Measurements from ENCODE around the gene CYSTM1. TPM values are rescaled to one million over a fixed set of nuclear protein-coding genes. Genes with fewer than 3 reads are reported as not detected.
A peak's percentile ranks its signal among the peaks of the same experiment; 100 is the strongest.

The CYSTM1 gene
- total and polyA plus RNA-seq, 3 donors from 2014 or later, result 33.5 to 115 (median 43.6) TPM

- no peak for TF ChIP-seq POLR2A (IDR thresholded peaks at IDR 0.05)
- TF ChIP-seq, protein P1, sequence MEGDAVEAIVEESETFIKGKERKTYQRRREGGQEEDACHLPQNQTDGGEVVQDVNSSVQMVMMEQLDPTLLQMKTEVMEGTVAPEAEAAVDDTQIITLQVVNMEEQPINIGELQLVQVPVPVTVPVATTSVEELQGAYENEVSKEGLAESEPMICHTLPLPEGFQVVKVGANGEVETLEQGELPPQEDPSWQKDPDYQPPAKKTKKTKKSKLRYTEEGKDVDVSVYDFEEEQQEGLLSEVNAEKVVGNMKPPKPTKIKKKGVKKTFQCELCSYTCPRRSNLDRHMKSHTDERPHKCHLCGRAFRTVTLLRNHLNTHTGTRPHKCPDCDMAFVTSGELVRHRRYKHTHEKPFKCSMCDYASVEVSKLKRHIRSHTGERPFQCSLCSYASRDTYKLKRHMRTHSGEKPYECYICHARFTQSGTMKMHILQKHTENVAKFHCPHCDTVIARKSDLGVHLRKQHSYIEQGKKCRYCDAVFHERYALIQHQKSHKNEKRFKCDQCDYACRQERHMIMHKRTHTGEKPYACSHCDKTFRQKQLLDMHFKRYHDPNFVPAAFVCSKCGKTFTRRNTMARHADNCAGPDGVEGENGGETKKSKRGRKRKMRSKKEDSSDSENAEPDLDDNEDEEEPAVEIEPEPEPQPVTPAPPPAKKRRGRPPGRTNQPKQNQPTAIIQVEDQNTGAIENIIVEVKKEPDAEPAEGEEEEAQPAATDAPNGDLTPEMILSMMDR (IDR thresholded peaks at IDR 0.05), result no peak
- H3K27me3 ChIP-seq, result no peaks in the 10 kb centered on the region
- no peaks in the 10 kb centered on the region for H3K9me3 ChIP-seq
- H3K4me1 ChIP-seq, result peaks cover 15% of the 10 kb centered on the region
- no peak overlapping the region for H3K4me3 ChIP-seq
- WGBS, 2 donors, result 45 to 55% methylated on average over 8 of the region's 8 CpGs
- peak overlapping the region; percentile 28 to 44 for H3K27ac ChIP-seq
- peak; percentile 84 for DNase-seq
- H3K36me3 ChIP-seq (ENCODE audit: low read depth, missing control alignments), result no peaks in the 10 kb centered on the region
- intact Hi-C loops (cut with DNase I; ENCODE audit: low total_unique reads), result no loop called here
Observed at GRCh38 chr5:140261403-140262171, 86.6 kb downstream of the CYSTM1 start.

GRCh38 chr5:140262221-140262620 is 87.2 kb downstream of the CYSTM1 start:
- Histone ChIP-seq H3K27ac (no peak overlapping the region), H3K27me3 (no peaks in the 10 kb centered on the region), H3K9me3 (no peaks in the 10 kb centered on the region), H3K4me3 (no peak overlapping the region), H3K4me1 (peaks cover 15% of the 10 kb centered on the region), H3K36me3 (ENCODE audit: low read depth, missing control alignments) (no peaks in the 10 kb centered on the region)
- TF ChIP-seq, protein P1 (IDR thresholded peaks at IDR 0.05), result no peak
- no peak for TF ChIP-seq POLR2A (IDR thresholded peaks at IDR 0.05)
- no peak for DNase-seq
- intact Hi-C loops (cut with DNase I; ENCODE audit: low total_unique reads), result no loop called here
- 78 to 82% methylated on average over 3 of the region's 3 CpGs for WGBS, 2 donors

- TF ChIP-seq, protein P1 (IDR thresholded peaks at IDR 0.05), result no peak
- TF ChIP-seq POLR2A (IDR thresholded peaks at IDR 0.05), result no peak
- WGBS, 2 donors, result 91 to 93% methylated on average over 3 of the region's 3 CpGs
- intact Hi-C loops (cut with DNase I; ENCODE audit: low total_unique reads), result no loop called here
- no peak for DNase-seq
- peaks cover 15% of the 10 kb centered on the region for H3K4me1 ChIP-seq
- no peaks in the 10 kb centered on the region for H3K9me3 ChIP-seq
- no peak overlapping the region for H3K4me3 ChIP-seq
- H3K36me3 ChIP-seq (ENCODE audit: low read depth, missing control alignments), result no peaks in the 10 kb centered on the region
- no peak overlapping the region for H3K27ac ChIP-seq
- H3K27me3 ChIP-seq, result no peaks in the 10 kb centered on the region
Observed at GRCh38 chr5:140262839-140263238, 87.9 kb downstream of the CYSTM1 start.

- DNase-seq, result no peak
- Histone ChIP-seq H3K36me3 (ENCODE audit: low read depth, missing control alignments) (no peaks in the 10 kb centered on the region), H3K4me3 (no peak overlapping the region), H3K27ac (no peak overlapping the region), H3K9me3 (no peaks in the 10 kb centered on the region), H3K4me1 (peaks cover 15% of the 10 kb centered on the region), H3K27me3 (no peaks in the 10 kb centered on the region)
- TF ChIP-seq POLR2A (IDR thresholded peaks at IDR 0.05), result no peak
- TF ChIP-seq, protein P1 (IDR thresholded peaks at IDR 0.05), result no peak
- 96 to 100% methylated on average over 1 of the region's 1 CpG for WGBS, 2 donors
- intact Hi-C loops (cut with DNase I; ENCODE audit: low total_unique reads), result no loop called here
Observed at GRCh38 chr5:140265845-140266244, 90.9 kb downstream of the CYSTM1 start.
